ENCODE results near the gene JAM3.
"Not testable (repeated sequence)": the region's sequence is repeated elsewhere in the genome, so short reads cannot be mapped to it uniquely, and the experiment has no call there.

JAM3 gene

GRCh38 chr11:134063991-134064747, 4.7 kb upstream of the JAM3 start:
- no peak for DNase-seq

- DNase-seq = no peak
These were observed 3.5 kb upstream of the JAM3 start for GRCh38 chr11:134065381-134065780.

GRCh38 chr11:134066943-134067885, 1.7 kb upstream of the JAM3 start:
- DNase-seq = no peak

- DNase-seq = no peak
These were observed 812 bp downstream of the JAM3 start for GRCh38 chr11:134069426-134070341.

DNA sequence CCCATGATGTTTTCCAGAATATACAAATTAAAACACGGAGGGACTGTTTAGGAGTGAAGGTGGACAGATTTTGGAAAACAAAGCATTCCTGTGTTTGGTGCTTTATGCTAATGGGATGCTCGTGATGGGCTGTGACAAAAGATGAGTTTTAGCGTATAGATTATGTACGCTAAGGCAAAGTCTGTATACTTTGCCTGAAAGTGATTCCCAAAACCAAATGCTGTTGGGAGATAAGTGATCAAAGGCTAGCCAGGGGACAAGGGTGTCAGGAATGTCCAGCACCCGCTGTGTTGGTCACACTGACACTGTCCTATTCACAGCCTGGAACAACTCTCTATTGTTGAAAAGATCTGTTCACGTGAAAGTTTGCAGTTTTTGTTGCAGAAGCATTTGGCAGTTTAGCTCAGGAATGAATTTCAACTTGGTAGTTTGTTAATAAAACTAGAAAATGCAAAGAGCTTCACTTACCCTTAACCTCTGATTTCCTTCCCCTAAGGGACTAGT, 1.5 kb downstream of the JAM3 start:
- no peak for DNase-seq

GRCh38 chr11:134071306-134071705, 2.4 kb downstream of the JAM3 start:
- no peak for DNase-seq

GRCh38 chr11:134071766-134072402, 3.0 kb downstream of the JAM3 start:
- DNase-seq = no peak

GRCh38 chr11:134072844-134073243, 4.0 kb downstream of the JAM3 start:
- DNase-seq = no peak

DNA sequence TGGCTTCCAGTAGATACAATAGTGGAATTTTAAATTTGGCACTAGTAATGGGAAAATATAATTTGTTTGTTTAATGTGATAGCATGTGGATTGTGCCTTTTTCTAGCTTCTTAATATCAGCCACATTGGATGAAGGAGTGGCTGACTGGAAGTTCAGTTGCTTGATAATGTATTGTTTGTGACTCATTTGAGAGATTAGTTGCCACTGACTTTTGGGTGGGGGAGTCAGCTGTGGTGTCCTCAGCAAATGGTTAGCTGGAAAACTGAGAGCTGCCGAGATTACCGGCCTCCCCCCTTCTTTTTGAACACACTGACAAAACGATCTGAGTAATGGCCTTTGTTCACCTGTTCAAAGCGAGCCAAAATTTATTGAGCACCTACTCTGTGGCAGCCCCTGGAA, 5.5 kb downstream of the JAM3 start:
- no peak for DNase-seq

DNA sequence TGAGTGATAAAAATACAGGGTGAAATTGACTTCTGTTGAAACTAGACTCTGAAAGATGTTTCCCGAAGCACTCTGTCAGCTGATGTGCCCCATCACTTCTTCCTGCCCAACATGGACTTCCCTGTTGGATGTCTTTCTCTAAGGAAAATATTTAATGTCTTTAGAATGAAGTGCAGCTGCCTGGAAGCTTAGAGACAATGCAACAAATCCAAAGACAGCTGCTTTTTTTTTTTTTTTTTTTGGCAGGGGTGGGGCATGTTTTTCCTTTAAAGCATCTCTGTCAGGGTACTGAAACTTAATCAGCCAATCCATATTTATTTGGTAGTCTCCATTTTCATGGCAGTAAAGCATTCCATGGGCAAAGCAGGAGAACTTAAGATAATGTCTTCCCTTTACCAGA, 5.9 kb downstream of the JAM3 start:
- DNase-seq = no peak

DNA sequence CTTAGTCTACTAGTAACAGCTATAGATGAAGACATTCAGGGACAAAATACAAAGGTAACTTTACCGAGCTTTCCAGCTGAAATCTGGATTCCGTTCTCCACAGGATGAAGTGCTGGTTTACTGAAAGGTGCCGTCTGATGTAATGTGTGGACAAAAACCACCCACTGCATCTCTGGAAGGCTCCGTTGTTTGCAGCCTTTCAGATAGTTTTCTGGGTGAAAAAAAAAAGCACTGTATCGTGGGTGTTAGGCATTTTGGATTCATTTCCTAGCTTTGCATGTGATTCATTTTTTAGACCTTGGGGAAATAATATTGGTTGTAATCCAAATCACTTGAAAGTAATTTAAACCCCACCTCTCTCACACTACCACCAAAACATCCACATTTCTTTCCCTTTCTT, 10.4 kb downstream of the JAM3 start:
- DNase-seq = no peak

GRCh38 chr11:134081258-134081657, 12.4 kb downstream of the JAM3 start:
- not testable (repeated sequence) for DNase-seq

DNA sequence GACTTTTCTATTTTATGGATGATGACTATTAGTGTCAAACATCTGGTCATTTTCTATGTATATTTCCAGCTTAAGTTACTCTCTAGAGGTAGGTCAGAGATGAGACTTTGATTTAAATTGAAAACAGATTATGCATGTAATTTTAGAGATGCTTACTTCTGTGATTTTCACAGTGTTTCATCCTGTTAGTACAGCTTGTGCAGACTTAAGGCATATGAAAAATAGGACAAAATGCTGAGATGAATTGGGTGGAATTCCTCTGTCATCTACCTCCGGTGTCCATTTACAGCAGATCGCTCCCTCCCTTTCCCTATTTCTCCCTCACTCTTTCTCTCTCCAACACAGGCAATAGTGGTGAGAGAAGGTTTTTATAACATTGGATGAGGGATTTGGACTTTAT, 14.1 kb downstream of the JAM3 start:
- DNase-seq = no peak

DNA sequence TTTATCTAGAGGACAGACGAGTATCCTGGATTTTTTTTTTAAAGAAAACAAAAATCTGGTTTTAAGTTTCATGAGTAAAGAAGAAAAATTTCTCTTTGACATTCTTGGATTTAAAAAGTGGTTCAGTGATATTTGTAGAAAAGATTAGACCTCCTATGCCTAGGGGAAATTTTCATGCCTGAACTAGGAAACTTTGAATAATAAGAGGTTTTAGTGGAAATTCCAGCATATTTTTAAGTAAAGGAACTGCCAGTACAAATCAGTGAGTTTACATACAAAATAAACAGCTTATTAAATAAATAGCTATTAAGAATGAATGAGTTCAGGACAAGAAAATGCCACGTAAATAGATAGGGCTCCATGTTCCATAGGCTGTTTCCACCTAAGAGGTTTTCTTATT, 17.5 kb downstream of the JAM3 start:
- DNase-seq = no peak

DNA sequence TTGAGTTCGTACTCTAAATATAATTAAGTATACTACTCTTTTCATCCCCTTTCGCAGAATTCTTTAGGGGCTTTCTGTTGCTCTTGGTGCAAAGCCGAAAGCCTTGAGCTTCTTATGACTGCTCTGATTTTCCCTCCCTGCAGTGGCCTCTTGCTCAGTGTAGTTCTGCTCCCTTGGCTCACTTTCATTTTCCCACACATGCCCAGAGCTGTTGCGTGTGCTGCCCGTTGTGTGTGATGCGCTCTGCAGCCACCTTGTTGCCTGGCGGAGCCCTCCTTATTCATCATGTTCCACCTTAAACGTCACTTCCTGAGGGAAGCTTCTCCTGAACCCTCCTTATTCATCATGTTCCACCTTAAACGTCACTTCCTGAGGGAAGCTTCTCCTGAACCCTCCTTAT, 23.1 kb downstream of the JAM3 start:
- not testable (repeated sequence) for DNase-seq

GRCh38 chr11:134097166-134097565, 28.3 kb downstream of the JAM3 start:
- DNase-seq = no peak

DNA sequence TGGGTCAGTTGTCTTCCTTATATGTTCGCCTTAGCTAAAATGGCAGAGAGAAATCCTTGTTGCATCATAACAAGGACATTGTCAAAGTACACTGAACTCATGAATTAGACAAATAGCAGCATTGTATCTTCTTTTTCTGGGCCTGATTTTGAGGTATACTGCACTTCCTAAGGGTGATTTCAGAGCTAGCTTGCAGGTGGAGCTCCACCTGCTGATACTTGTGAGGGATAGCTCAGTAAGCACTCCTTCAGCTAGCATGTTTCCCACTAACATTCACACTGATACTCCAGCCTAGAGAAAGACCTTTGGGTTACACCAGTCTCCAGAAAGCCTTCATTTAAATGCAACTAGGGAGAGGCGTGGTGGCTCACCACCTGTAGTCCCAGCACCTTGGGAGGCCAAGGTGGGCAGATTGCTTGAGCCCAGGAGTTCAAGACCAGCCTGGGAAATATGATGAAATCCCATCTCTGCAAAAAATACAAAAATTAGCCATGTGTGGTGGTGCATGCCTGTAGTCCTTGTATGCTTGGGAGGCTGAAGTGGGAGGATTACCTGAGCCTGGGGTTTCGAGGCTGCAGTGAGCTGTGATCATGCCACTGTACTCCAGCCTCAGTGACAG, 29.8 kb downstream of the JAM3 start:
- DNase-seq = no peak

DNA sequence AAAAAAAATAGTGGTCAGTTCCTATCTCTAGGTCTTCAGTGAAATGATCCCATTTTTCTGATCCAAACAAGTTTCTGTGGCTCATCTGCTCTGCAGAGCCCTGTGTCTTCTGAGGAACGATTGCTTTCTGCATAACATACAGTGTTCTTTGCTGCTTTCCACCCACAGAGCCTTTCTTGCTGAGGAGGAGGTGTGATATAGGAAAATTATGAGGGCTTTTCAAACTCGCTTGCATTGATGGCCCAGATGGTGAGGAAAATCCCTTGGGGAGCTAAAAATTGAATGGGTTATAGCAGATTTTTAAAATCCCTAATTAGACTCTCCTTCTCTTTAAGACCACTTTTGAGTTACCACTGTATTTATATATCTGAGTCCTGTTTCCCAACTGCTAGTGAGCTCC, 31.3 kb downstream of the JAM3 start:
- no peak for DNase-seq

DNA sequence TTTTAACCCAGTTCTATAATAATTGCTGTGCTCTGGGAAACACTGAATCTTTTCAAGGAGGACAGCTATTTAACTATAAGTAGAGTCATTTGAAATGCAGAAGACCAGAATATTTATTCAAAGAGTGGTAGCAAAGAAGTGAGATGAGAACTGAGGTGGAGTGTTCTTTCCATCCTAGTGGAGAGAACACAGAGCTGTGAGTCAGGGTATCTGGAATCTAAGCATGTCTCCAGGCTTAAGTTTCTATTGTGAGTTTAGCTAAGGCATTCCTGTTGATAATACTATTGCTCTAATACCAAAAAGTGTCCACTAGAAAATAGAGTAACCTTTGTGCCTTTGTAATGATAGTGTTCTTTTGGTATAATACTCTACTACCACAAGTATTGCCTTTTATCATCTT, 32.4 kb downstream of the JAM3 start:
- DNase-seq = no peak

DNA sequence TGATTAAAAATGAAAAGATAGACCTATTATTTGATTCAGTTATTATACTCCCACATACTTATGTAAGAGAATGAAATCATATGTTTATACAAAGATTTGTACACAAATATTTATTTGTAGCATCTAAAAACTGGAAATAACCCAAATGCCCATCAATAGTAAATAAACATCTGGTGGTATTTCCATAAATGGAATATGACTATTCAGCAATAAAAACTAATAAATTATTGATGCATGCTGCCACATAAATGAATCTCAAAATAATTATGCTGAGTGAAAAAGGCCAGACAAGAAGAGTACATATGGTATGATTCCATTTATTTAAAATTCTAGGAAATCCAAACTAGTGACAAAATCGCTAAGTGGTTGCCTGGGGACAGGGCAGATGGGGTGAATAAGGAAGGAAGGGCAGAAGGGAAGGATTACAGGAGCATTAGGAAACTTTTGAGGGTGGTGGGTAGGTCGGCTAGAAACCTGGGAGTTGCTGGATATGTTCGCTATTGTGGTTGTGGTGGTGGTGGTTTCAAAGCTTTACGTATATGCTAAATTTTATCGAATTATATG, 41.5 kb downstream of the JAM3 start:
- DNase-seq = no peak

DNA sequence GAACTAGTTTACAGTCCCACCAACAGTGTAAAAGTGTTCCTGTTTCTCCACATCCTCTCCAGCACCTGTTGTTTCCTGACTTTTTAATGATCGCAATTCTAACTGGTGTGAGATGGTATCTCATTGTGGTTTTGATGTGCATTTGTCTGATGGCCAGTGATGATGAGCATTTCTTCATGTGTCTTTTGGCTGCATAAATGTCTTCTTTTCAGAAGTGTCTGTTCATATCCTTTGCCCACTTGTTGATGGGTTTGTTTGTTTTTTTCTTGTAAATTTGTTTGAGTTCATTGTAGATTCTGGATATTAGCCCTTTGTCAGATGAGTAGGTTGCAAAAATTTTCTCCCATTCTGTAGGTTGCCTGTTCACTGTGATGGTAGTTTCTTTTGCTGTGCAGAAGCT, 44.9 kb downstream of the JAM3 start:
- not testable (repeated sequence) for DNase-seq

DNA sequence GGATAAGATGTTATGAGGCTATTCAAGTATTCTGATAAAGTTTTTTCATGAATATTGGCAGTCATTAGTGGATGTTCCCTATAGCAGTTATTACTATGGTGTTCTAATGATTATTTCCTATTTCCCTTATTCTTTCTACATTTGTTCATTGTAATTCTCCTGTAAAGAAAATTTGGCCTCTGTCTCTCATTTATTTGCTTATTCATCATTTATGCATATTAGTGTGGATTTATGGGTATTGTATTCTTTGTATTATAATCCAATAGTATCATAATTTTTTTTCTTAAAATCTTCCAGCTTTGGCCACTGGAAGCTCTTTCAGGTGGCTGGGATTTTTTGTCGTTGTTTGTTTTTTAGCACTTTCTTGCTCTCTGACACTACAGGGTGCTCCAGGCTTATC, 47.3 kb downstream of the JAM3 start:
- DNase-seq = no peak
